Neural progenitor cell (in vitro differentiated cells): ENCODE results near the gene BIRC6.

Experiments
- CTCF ChIP-seq: fragments of 200-600 bp; sonication (generic); IDR thresholded peaks from 2 replicates; pipeline ENCODE4 v1.5.1; 2017; ENCODE audit warnings: antibody characterized with exemption, mild to moderate bottlenecking
- EZH2 ChIP-seq: fragments of 200-600 bp; sonication (generic); IDR thresholded peaks from 2 replicates; pipeline ENCODE4 v1.6.1; 2017; ENCODE audit warnings: antibody characterized with exemption, mild to moderate bottlenecking, moderate library complexity
- EZH2phosphoT487 ChIP-seq: fragments of 200-600 bp; sonication (generic); IDR thresholded peaks from 2 replicates; pipeline ENCODE4 v1.6.1; 2017; ENCODE audit warnings: antibody characterized with exemption

GRCh38 chr2:32484937-32485336 lies 128.1 kb downstream of the BIRC6 start:
- no peak for TF ChIP-seq CTCF
- no peak for TF ChIP-seq EZH2phosphoT487
- no peak for TF ChIP-seq EZH2
